HUES64 (cell line): ENCODE measurements around the gene SLC16A7.
"Not testable (repeated sequence)": the region's sequence is repeated elsewhere in the genome, so short reads cannot be mapped to it uniquely, and the experiment has no call there.

Experiments
- H3K27ac ChIP-seq: 2 replicates; pipeline ENCODE4 v1.7.0; 2013; ENCODE audit warnings: low read depth, low read length, inconsistent platforms
- H3K27me3 ChIP-seq: 2 replicates; pipeline ENCODE4 v1.6.1; 2013; ENCODE audit warnings: mild to moderate bottlenecking, low read length; ENCODE audit not compliant: insufficient read depth
- H3K36me3 ChIP-seq: 2 replicates; pipeline ENCODE4 v1.6.1; 2013; ENCODE audit warnings: mild to moderate bottlenecking, low read length; ENCODE audit not compliant: insufficient read depth
- H3K4me1 ChIP-seq: 2 replicates; pipeline ENCODE4 v1.6.1; 2013; ENCODE audit warnings: mild to moderate bottlenecking, low read length, moderate library complexity; ENCODE audit not compliant: insufficient read depth
- H3K4me3 ChIP-seq: 2 replicates; pipeline ENCODE4 v1.5.1; 2013; ENCODE audit warnings: mild to moderate bottlenecking, low read length, moderate library complexity
- H3K9ac ChIP-seq: 2 replicates; pipeline ENCODE4 v1.6.1; 2013; ENCODE audit warnings: mild to moderate bottlenecking, low read depth, low read length
- H3K9me3 ChIP-seq: 2 replicates; pipeline ENCODE4 v1.6.1; 2013; ENCODE audit warnings: low read depth, low read length; ENCODE audit not compliant: insufficient read depth
- WGBS: fragments of 150-250, 120-280 bp; methylation state at CpG from one replicate; pipeline ENCODE4 v1.1.7; 2013; ENCODE audit warnings: missing lambda C conversion rate; 5-methylcytosine and 5-hydroxymethylcytosine counted together

Gene SLC16A7

DNA sequence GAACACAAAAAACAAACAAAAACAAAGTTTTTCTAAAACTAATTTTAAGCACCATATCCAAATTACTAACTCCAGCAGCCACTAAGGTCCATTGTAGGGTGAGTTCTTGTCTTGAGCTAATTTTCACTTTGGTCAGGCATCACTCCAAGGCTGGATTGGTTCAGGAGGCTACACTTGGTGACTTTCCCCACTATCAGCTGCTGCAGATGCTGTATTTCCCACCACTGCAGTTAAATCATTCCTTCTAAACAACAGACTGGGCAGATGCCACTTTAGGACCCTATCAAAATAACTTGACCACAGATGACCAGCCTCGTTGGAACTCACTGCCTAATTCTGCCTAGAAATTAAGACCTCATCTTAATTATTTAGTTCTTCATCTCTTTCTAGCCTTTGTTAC lies 140.5 kb downstream of the SLC16A7 start:
- H3K4me1 ChIP-seq = no peaks in the 10 kb centered on the region
- H3K4me3 ChIP-seq = no peak overlapping the region
- no peaks in the 10 kb centered on the region for H3K36me3 ChIP-seq
- WGBS = 92% methylated on average over 1 of the region's 1 CpG
- H3K9ac ChIP-seq = no peak overlapping the region
- H3K27ac ChIP-seq = no peak overlapping the region
- H3K27me3 ChIP-seq = no peaks in the 10 kb centered on the region
- H3K9me3 ChIP-seq = no peaks in the 10 kb centered on the region

GRCh38 chr12:59736786-59737185 lies 141.0 kb downstream of the SLC16A7 start:
- H3K9me3 ChIP-seq = no peaks in the 10 kb centered on the region
- no peak overlapping the region for H3K4me3 ChIP-seq
- no peaks in the 10 kb centered on the region for H3K27me3 ChIP-seq
- no peaks in the 10 kb centered on the region for H3K4me1 ChIP-seq
- 69% methylated on average over 1 of the region's 1 CpG for WGBS
- no peaks in the 10 kb centered on the region for H3K36me3 ChIP-seq
- H3K9ac ChIP-seq = no peak overlapping the region
- no peak overlapping the region for H3K27ac ChIP-seq

GRCh38 chr12:59737725-59738463 lies 142.1 kb downstream of the SLC16A7 start:
- H3K27me3 ChIP-seq = no peaks in the 10 kb centered on the region
- WGBS = 100% methylated on average over 1 of the region's 3 CpGs
- no peak overlapping the region for H3K9ac ChIP-seq
- H3K4me3 ChIP-seq = no peak overlapping the region
- H3K27ac ChIP-seq = no peak overlapping the region
- no peaks in the 10 kb centered on the region for H3K9me3 ChIP-seq
- no peaks in the 10 kb centered on the region for H3K36me3 ChIP-seq
- no peaks in the 10 kb centered on the region for H3K4me1 ChIP-seq

GRCh38 chr12:59742841-59743240 lies 147.0 kb downstream of the SLC16A7 start:
- no peak overlapping the region for H3K27ac ChIP-seq
- no peak overlapping the region for H3K4me3 ChIP-seq
- H3K27me3 ChIP-seq = no peaks in the 10 kb centered on the region
- WGBS = no CpG with 5 or more reads among the region's 1 CpG
- no peaks in the 10 kb centered on the region for H3K9me3 ChIP-seq
- no peaks in the 10 kb centered on the region for H3K36me3 ChIP-seq
- H3K9ac ChIP-seq = no peak overlapping the region
- H3K4me1 ChIP-seq = no peaks in the 10 kb centered on the region

DNA sequence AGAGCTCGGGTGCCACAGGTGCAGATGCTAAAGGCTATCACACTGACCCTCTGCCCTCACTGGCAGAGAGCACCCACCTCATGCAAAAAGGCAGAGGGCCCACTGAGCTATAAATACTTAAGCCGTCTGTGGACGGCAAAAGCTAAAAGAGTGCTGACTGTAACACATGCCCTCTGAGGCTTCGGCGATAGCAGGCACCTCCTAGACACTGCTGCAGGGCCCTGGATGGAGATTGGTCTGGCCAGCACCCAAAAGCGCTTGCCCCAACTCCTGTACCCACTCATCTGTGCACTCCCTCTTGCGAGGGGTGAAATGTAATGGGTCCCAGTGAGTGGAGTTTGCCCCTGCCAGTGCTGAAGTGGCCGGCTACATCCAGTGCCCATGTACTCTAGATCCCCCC lies 148.7 kb downstream of the SLC16A7 start:
- H3K27ac ChIP-seq = no peak overlapping the region
- H3K36me3 ChIP-seq = no peaks in the 10 kb centered on the region
- no peak overlapping the region for H3K9ac ChIP-seq
- H3K4me3 ChIP-seq = no peak overlapping the region
- no peaks in the 10 kb centered on the region for H3K27me3 ChIP-seq
- no peaks in the 10 kb centered on the region for H3K4me1 ChIP-seq
- WGBS = 94% methylated on average over 8 of the region's 8 CpGs
- H3K9me3 ChIP-seq = no peaks in the 10 kb centered on the region

GRCh38 chr12:59751091-59751490 lies 155.3 kb downstream of the SLC16A7 start:
- H3K27ac ChIP-seq, H3K4me3 ChIP-seq, H3K4me1 ChIP-seq, H3K9ac ChIP-seq, H3K27me3 ChIP-seq, H3K36me3 ChIP-seq, H3K9me3 ChIP-seq: not testable (repeated sequence)
- 94% methylated on average over 19 of the region's 19 CpGs for WGBS

GRCh38 chr12:59761542-59761941 lies 165.7 kb downstream of the SLC16A7 start:
- Histone ChIP-seq H3K4me3 (no peak overlapping the region), H3K9ac (no peak overlapping the region), H3K36me3 (no peaks in the 10 kb centered on the region), H3K27ac (no peak overlapping the region), H3K4me1 (no peaks in the 10 kb centered on the region), H3K9me3 (no peaks in the 10 kb centered on the region), H3K27me3 (no peaks in the 10 kb centered on the region)

GRCh38 chr12:59763835-59764234 lies 168.0 kb downstream of the SLC16A7 start:
- Histone ChIP-seq H3K4me1 (no peaks in the 10 kb centered on the region), H3K27me3 (no peaks in the 10 kb centered on the region), H3K27ac (no peak overlapping the region), H3K9ac (no peak overlapping the region), H3K36me3 (no peaks in the 10 kb centered on the region), H3K4me3 (no peak overlapping the region), H3K9me3 (peaks cover 3% of the 10 kb centered on the region)

DNA sequence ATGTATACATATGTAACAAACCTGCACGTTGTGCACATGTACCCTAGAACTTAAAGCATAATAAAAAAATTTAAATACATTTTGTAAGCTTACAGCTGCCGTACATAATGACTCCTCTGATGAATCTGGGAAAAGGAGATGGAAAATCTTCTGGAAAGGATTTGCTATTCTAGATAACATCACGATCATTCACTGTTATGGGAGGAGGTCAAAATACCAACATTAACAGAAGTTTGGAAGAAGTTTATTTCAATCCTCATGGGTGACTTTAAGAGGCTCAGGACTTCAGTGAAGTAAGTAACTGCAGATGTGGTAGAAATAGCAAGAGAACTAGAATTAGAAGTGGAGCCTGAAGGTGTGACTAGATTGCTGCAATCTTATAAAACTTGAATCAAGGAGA lies 172.2 kb downstream of the SLC16A7 start:
- H3K9ac ChIP-seq = no peak overlapping the region
- no peaks in the 10 kb centered on the region for H3K4me1 ChIP-seq
- H3K9me3 ChIP-seq = peaks cover 3% of the 10 kb centered on the region
- WGBS = 91% methylated on average over 3 of the region's 3 CpGs
- no peak overlapping the region for H3K27ac ChIP-seq
- H3K4me3 ChIP-seq = no peak overlapping the region
- H3K36me3 ChIP-seq = no peaks in the 10 kb centered on the region
- no peaks in the 10 kb centered on the region for H3K27me3 ChIP-seq

DNA sequence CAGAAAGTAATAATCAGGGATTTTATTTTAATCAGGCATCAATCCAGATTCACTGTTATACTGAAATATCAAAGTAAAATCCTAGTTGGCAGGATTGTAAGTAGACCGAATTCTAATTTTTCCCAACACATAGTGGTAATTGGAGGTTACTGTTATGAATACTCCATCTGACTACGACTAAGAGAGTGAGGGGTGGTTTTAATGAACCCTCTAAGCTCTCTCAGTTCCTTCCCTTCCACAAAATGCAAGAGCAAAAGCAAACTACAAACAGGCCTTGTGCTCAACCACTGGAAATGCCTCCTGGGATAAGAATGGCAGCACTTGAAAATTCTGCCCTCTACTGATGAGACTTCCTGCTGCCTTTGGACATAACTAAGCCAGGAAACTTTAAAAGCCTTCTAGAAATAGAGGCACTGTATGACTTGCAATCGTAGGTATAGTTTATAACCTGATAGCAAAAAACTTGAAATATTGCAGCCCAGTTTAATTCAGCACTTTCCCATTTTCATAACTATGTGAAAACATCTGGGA lies 184.8 kb downstream of the SLC16A7 start:
- Histone ChIP-seq H3K4me1 (no peaks in the 10 kb centered on the region), H3K4me3 (no peak overlapping the region), H3K9ac (no peak overlapping the region), H3K36me3 (no peaks in the 10 kb centered on the region), H3K27ac (no peak overlapping the region), H3K9me3 (no peaks in the 10 kb centered on the region), H3K27me3 (no peaks in the 10 kb centered on the region)
- WGBS = 67% methylated on average over 1 of the region's 3 CpGs

- 72% methylated on average over 4 of the region's 4 CpGs for WGBS
- Histone ChIP-seq H3K9ac (no peak overlapping the region), H3K4me3 (no peak overlapping the region), H3K4me1 (no peaks in the 10 kb centered on the region; the same call in 1 of the 2 replicates), H3K9me3 (no peaks in the 10 kb centered on the region), H3K27me3 (no peaks in the 10 kb centered on the region), H3K36me3 (no peaks in the 10 kb centered on the region), H3K27ac (no peak overlapping the region)
Observed at GRCh38 chr12:59787610-59788009, 191.8 kb downstream of the SLC16A7 start.

DNA sequence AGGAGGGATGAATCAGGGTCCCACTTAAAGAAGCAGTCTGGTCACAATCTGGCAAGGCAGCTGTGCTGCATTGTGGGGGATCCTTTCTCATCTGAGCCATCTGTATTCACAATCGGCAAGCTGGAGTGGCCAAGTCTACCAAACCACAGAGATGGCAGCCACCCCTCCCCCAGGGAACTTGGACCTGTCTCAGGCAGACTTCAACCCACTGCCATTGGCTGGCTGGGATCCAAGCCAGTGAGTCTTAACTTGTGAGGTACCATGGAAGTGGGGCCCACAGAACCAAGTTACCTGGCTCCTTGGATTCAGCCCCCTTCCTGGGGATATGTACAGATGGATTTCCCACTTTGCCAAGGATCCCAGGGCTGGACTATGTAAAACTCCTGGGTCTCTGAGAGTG lies 196.8 kb downstream of the SLC16A7 start:
- H3K9ac ChIP-seq = no peak overlapping the region
- H3K27me3 ChIP-seq = no peaks in the 10 kb centered on the region
- no peaks in the 10 kb centered on the region for H3K36me3 ChIP-seq
- no peaks in the 10 kb centered on the region for H3K9me3 ChIP-seq
- 92% methylated on average over 1 of the region's 1 CpG for WGBS
- H3K4me3 ChIP-seq = no peak overlapping the region
- no peak overlapping the region for H3K27ac ChIP-seq
- no peaks in the 10 kb centered on the region for H3K4me1 ChIP-seq
